A673 (cell line): ENCODE data around the gene NOD2.

Experiments used
- EZH2 ChIP-seq: fragments of 200-600 bp; sonication (generic); IDR thresholded peaks from 2 replicates; pipeline ENCODE4 v1.6.1; 2017; ENCODE audit warnings: borderline replicate concordance, low read depth, mild to moderate bottlenecking, mixed read lengths, antibody characterized with exemption, low read length; ENCODE audit not compliant: poor library complexity, severe bottlenecking
- TF ChIP-seq, protein P1 (sequence below): fragments of 300-800, 200-600 bp; sonication (generic); conservative IDR thresholded peaks from 2 replicates; pipeline ENCODE4 v1.5.1; 2017; ENCODE audit warnings: low read depth, mild to moderate bottlenecking, antibody characterized with exemption, low read length, moderate library complexity, mixed read lengths

- TF ChIP-seq, protein P1, sequence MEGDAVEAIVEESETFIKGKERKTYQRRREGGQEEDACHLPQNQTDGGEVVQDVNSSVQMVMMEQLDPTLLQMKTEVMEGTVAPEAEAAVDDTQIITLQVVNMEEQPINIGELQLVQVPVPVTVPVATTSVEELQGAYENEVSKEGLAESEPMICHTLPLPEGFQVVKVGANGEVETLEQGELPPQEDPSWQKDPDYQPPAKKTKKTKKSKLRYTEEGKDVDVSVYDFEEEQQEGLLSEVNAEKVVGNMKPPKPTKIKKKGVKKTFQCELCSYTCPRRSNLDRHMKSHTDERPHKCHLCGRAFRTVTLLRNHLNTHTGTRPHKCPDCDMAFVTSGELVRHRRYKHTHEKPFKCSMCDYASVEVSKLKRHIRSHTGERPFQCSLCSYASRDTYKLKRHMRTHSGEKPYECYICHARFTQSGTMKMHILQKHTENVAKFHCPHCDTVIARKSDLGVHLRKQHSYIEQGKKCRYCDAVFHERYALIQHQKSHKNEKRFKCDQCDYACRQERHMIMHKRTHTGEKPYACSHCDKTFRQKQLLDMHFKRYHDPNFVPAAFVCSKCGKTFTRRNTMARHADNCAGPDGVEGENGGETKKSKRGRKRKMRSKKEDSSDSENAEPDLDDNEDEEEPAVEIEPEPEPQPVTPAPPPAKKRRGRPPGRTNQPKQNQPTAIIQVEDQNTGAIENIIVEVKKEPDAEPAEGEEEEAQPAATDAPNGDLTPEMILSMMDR: no peak
- TF ChIP-seq EZH2: no peak
Measured at GRCh38 chr16:50744881-50745280, 51.5 kb downstream of the NOD2 start.
